Measurements from ENCODE around the gene MAP7D2.

MAP7D2 gene

GRCh38 chrX:20016616-20016945 lies 100.1 kb downstream of the MAP7D2 start:
- Histone ChIP-seq H3K27ac (ENCODE audit: poor library complexity, severe bottlenecking) (no peak overlapping the region), H3K4me3 (ENCODE audit: severe bottlenecking) (no peak overlapping the region)
- DNase-seq (ENCODE audit: low spot score), result no peak

GRCh38 chrX:20015945-20016615 lies 100.6 kb downstream of the MAP7D2 start:
- H3K4me1 ChIP-seq (ENCODE audit: insufficient read depth, poor library complexity, severe bottlenecking), result no peaks in the 10 kb centered on the region
- DNase-seq (ENCODE audit: low spot score), result no peak
- H3K36me3 ChIP-seq (ENCODE audit: low read depth), result no peaks in the 10 kb centered on the region
- TF ChIP-seq CTCF (IDR thresholded peaks at IDR 0.05; ENCODE audit: poor library complexity, severe bottlenecking), result no peak
- no peak overlapping the region for H3K27ac ChIP-seq (ENCODE audit: poor library complexity, severe bottlenecking)
- no peaks in the 10 kb centered on the region for H3K9me3 ChIP-seq (ENCODE audit: severe bottlenecking)
- ATAC-seq (ENCODE audit: low read depth), result no peak
- no peak overlapping the region for H3K4me3 ChIP-seq (ENCODE audit: severe bottlenecking)
- H3K27me3 ChIP-seq (ENCODE audit: insufficient read depth, poor library complexity, severe bottlenecking), result no peaks in the 10 kb centered on the region

More at GRCh38 chrX:20016616-20016945, 100.1 kb downstream of the MAP7D2 start:
- H3K36me3 ChIP-seq (ENCODE audit: low read depth), result no peaks in the 10 kb centered on the region
- no peaks in the 10 kb centered on the region for H3K27me3 ChIP-seq (ENCODE audit: insufficient read depth, poor library complexity, severe bottlenecking)
- no peaks in the 10 kb centered on the region for H3K4me1 ChIP-seq (ENCODE audit: insufficient read depth, poor library complexity, severe bottlenecking)
- no peak for TF ChIP-seq CTCF (IDR thresholded peaks at IDR 0.05; ENCODE audit: poor library complexity, severe bottlenecking)
- no peak for ATAC-seq (ENCODE audit: low read depth)
- no peaks in the 10 kb centered on the region for H3K9me3 ChIP-seq (ENCODE audit: severe bottlenecking)

- no peaks in the 10 kb centered on the region for H3K27me3 ChIP-seq (ENCODE audit: insufficient read depth, poor library complexity, severe bottlenecking)
- H3K4me1 ChIP-seq (ENCODE audit: insufficient read depth, poor library complexity, severe bottlenecking), result no peaks in the 10 kb centered on the region
- no peak for ATAC-seq (ENCODE audit: low read depth)
- H3K9me3 ChIP-seq (ENCODE audit: severe bottlenecking), result no peaks in the 10 kb centered on the region
- no peak overlapping the region for H3K4me3 ChIP-seq (ENCODE audit: severe bottlenecking)
- DNase-seq (ENCODE audit: low spot score), result no peak
- no peak overlapping the region for H3K27ac ChIP-seq (ENCODE audit: poor library complexity, severe bottlenecking)
- TF ChIP-seq CTCF (IDR thresholded peaks at IDR 0.05; ENCODE audit: poor library complexity, severe bottlenecking), result no peak
- no peaks in the 10 kb centered on the region for H3K36me3 ChIP-seq (ENCODE audit: low read depth)
Observed at GRCh38 chrX:20015422-20015821, 101.3 kb downstream of the MAP7D2 start.

- no peak for ATAC-seq (ENCODE audit: low read depth)
- H3K4me1 ChIP-seq (ENCODE audit: insufficient read depth, poor library complexity, severe bottlenecking), result no peaks in the 10 kb centered on the region
Observed at GRCh38 chrX:20011608-20012007, 105.1 kb downstream of the MAP7D2 start.

More at GRCh38 chrX:20011608-20012007, 105.1 kb downstream of the MAP7D2 start:
- Histone ChIP-seq H3K27ac (ENCODE audit: poor library complexity, severe bottlenecking) (no peak overlapping the region), H3K4me3 (ENCODE audit: severe bottlenecking) (no peak overlapping the region), H3K27me3 (ENCODE audit: insufficient read depth, poor library complexity, severe bottlenecking) (no peaks in the 10 kb centered on the region), H3K36me3 (ENCODE audit: low read depth) (no peaks in the 10 kb centered on the region), H3K9me3 (ENCODE audit: severe bottlenecking) (no peaks in the 10 kb centered on the region)
- TF ChIP-seq CTCF (IDR thresholded peaks at IDR 0.05; ENCODE audit: poor library complexity, severe bottlenecking), result no peak
- no peak for DNase-seq (ENCODE audit: low spot score)

Measured in RWPE2 (cell line).